ENCODE measurements around the gene PGM5.

Gene PGM5

GRCh38 chr9:68497629-68498028, 141.2 kb downstream of the PGM5 start:
- DNase-seq (ENCODE audit: low spot score): no peak

GRCh38 chr9:68498816-68499215, 142.4 kb downstream of the PGM5 start:
- no peak for DNase-seq (ENCODE audit: low spot score)

- DNase-seq (ENCODE audit: low spot score): no peak
Observed at GRCh38 chr9:68500457-68501381, 144.3 kb downstream of the PGM5 start.

- no peak for DNase-seq (ENCODE audit: low spot score)
Observed at GRCh38 chr9:68502279-68502678, 145.9 kb downstream of the PGM5 start.

GRCh38 chr9:68505681-68506409, 149.4 kb downstream of the PGM5 start:
- DNase-seq (ENCODE audit: low spot score): no peak

GRCh38 chr9:68506551-68506950, 150.1 kb downstream of the PGM5 start:
- DNase-seq (ENCODE audit: low spot score): no peak

GRCh38 chr9:68507130-68507805, 150.9 kb downstream of the PGM5 start:
- peak; percentile 29 for DNase-seq (ENCODE audit: low spot score)

GRCh38 chr9:68507806-68508145, 151.4 kb downstream of the PGM5 start:
- DNase-seq (ENCODE audit: low spot score): no peak

GRCh38 chr9:68508547-68508946, 152.1 kb downstream of the PGM5 start:
- no peak for DNase-seq (ENCODE audit: low spot score)

GRCh38 chr9:68509689-68510088, 153.3 kb downstream of the PGM5 start:
- DNase-seq (ENCODE audit: low spot score): no peak

GRCh38 chr9:68513385-68513784, 157.0 kb downstream of the PGM5 start:
- DNase-seq (ENCODE audit: low spot score): no peak

GRCh38 chr9:68513981-68514380, 157.6 kb downstream of the PGM5 start:
- DNase-seq (ENCODE audit: low spot score): no peak

- DNase-seq (ENCODE audit: low spot score): no peak
Observed at GRCh38 chr9:68515326-68516017, 159.1 kb downstream of the PGM5 start.

GRCh38 chr9:68522131-68522530, 165.7 kb downstream of the PGM5 start:
- no peak for DNase-seq (ENCODE audit: low spot score)

- no peak for DNase-seq (ENCODE audit: low spot score)
Observed at GRCh38 chr9:68522954-68523353, 166.5 kb downstream of the PGM5 start.

- no peak for DNase-seq (ENCODE audit: low spot score)
Observed at GRCh38 chr9:68523367-68523936, 167.0 kb downstream of the PGM5 start.

- DNase-seq (ENCODE audit: low spot score): no peak
Observed at GRCh38 chr9:68530618-68531017, 174.2 kb downstream of the PGM5 start.

GRCh38 chr9:68532131-68532530, 175.7 kb downstream of the PGM5 start:
- no peak for DNase-seq (ENCODE audit: low spot score)

- DNase-seq (ENCODE audit: low spot score): no peak
Observed at GRCh38 chr9:68533678-68534077, 177.3 kb downstream of the PGM5 start.

- DNase-seq (ENCODE audit: low spot score): no peak
Observed at GRCh38 chr9:68536876-68537615, 180.6 kb downstream of the PGM5 start.

GRCh38 chr9:68537616-68537880, 181.1 kb downstream of the PGM5 start:
- DNase-seq (ENCODE audit: low spot score): no peak

Measured in AG08395 (cell line).